OCI-M2 (cell line): ENCODE results near the gene ITPR2.

ENCODE experiments used
- DNase-seq: peaks from one replicate; lab custom pipeline; 2025; ENCODE audit not compliant: unreplicated experiment; lab: John Stamatoyannopoulos, UW

Gene ITPR2

DNA sequence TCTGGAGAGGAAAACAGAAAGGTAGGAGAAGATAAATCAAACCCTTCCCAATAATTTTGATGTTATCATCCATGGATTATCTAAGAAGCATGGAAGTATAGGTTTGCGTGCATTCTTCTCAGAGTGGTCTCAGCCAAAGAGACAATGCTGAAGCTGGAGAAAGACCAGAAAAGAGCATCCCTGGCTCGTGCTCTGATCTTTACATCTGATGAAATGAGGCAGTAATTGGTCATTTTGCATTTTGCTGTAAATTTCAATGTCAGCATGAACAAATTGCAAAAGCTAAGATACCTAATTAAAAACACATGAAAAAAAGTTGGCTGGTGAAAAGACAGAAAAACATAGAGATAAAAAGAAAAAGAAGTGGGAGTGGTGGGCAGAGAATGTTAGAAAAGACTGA, 252.4 kb downstream of the ITPR2 start:
- DNase-seq, result no peak

DNA sequence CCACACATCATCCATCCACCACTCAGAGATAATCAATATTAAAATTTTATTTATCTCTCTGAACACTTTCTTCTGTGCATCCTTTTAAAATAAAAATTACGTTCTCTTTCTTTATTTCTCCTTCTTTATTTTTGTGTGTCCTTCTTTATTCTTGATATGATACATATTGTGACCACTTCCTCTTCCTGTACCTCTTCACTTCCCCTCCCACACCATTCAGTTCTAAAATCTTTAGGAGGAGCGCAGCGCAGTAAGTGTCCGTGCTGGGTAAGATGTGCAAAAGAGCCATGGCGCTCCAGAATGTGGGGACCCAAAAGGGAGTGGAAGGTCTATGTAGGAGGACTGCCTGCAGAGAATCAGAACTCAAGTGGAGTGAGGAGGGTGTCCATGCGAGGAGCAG, 256.7 kb downstream of the ITPR2 start:
- no peak for DNase-seq

DNA sequence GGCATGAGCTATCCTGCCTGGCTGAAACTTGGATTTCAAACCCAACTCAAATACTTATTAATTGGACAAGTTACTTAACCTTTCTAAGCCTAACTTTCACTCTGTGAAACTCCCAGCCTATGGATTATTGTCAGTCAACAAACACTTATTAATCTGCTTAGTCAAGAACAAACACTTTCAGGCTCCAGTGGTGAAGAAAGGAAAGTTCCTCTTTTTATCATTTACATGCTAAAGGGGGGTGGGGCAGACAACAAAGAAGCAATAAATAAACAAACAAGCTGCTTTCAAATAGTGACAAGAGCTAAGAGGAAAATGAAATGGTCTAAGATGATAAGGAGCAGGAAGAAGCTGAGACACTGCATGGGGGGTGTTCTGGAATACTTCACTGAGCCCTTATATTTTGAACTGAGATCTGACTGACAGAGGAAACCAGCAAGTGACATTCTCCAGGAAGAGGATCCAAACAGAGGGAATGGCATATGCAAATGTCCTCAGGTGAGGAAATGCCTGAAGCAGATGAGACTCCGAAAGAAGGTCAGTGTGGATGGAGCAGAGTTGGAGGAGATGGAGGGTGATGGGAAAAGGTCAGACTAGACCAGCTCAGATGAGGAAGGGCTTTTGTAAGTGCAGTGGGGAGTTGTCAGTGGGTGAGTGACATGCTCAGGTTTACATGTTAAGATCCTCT, 259.6 kb downstream of the ITPR2 start:
- no peak for DNase-seq

DNA sequence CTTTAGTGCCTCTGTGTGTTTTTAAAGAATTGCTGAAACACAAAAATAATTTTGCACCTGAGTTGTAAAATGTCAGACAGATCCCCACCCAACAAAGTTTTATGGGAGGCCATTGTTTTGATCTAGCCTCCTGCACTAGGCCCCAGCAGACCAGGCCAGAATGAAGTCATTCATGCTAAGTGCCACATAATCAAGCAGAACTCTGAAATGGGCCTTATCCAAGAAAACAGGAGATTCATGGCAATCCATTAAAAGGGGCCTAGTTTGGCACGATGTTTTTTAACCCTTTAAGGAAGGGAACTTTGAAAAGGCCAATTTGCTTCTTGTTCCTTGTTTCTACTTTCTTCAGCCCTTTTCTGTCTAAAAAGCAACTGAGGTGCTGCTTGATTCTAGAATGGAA, 260.9 kb downstream of the ITPR2 start:
- no peak for DNase-seq

DNA sequence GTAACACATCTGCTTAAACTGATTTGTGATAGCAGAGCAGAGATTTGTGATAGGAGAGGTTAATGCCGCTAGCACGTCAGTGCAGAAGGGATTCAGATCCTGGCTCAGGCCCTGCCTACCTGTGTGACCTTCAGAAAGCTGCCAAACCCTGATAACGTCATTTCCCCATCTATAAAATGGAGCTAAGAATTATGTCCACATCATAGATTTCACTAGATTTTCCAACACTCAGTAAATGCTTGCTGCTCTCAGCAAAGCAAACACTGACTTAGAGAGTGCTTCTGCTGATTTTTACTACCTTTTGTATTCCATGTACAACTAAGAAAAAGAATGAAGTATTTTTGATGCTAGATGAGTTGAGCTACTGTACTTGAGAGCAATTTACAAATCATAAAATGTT, 261.4 kb downstream of the ITPR2 start:
- DNase-seq, result no peak

DNA sequence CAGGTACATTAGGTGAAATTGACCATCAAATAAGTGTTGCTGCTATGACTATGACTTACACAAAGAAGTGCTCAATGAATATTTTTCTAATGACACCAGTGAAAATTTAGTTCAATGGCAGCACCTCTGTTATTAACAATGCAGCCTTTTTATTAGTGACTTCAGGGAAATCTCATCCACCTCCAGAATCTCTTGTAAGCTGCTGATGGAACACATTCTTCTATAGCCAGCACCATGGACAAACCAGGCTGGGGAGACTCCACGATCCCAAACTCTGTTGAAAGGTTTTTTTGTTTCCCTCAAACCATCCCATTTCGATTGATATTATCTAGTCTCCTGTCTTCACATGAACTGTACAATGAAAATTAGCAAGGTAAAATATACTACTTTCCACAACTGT, 265.9 kb downstream of the ITPR2 start:
- DNase-seq, result no peak

DNA sequence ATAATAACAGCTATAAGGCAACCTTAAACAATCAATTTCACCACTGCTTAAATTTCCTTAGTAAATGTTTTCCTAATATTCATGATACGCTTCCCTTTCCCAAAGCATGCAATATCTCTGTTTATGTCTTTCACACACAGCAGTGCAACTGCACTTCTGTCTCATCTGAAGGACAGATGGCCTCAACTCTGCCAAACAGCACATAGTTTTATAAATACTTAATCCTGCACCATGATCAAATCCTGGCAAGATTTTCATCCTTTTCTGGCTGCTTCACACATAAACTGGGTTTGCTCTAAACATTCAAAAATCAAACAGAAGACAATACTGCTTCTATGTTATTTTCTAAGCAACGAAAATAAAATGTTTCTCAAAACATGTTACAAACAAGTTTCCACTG, 266.3 kb downstream of the ITPR2 start:
- no peak for DNase-seq

DNA sequence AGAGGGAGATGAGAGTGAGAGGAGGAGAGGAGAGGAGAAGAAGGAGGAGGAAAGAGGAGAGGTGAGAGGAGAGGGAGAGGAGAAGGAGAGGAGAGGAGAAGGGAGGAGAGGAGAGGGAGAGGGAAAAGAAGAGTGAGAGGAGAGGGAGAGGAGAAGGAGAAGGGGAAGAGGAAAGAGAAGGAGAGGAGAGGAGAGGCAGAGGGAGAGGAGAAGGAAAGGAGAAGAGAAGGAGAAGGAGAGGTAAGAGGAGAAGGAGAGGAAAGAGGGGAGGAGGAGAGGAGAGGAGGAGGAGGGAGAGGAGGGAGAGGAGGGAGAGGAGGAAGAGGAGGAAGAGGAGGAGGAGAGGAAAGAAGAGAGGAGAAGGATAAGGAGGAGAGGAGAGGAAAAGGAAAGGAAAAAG, 266.8 kb downstream of the ITPR2 start:
- DNase-seq, result no peak

DNA sequence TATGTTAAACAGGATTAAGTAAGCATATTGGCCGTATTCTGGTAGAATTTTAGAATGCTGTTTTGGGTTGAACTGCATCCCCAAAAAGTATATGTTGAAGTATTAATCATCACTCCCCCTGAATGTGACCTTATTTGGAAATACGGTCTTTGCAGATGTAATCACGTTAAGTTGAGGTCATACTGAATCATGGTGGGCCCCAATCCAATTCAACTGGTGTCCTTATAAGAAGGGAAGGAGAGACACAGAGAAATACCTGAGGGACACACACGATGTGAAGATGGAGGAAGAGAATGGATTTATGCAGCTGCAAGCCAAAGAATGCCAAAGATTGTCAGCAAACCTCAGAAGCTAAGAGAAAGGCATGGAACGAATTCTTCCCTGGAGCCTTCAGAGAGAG, 268.6 kb downstream of the ITPR2 start:
- DNase-seq, result no peak

DNA sequence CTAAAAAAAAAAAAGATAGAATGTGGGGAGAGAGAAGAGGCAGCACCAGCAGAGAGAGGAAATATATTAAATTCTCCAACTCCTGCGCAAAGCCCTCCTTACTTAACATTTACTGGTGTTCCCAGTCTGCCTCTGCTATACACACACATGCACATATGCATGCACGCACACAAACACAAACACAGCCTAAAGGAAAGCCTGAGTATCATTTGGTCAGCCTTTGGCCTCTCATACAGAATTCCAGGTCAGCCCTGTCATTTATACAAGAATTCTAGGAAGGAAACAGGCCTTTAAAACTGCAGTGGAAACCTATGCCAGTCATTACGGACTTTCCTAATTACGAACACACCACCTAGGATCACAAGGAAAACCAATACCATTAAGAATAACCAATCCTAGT, 269.4 kb downstream of the ITPR2 start:
- DNase-seq, result no peak

DNA sequence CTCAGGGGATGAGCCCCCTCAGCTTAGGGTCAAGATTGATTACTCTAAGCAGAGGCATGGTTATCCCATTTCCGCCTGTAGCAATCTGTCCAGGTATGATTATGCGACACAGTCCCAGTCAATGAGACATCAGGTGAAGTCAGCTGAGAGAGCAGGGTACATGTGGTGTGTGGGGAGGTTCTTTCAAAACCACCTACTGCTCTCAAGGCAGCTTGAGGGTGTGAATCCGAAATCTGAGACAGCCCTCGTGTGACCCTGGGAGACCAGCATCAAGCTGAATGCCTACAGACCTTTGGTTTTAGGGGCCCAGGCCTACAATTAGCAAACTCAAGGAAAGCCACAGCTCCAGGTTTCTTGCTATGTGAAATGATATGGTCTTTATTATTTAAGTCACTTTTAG, 275.7 kb downstream of the ITPR2 start:
- no peak for DNase-seq

DNA sequence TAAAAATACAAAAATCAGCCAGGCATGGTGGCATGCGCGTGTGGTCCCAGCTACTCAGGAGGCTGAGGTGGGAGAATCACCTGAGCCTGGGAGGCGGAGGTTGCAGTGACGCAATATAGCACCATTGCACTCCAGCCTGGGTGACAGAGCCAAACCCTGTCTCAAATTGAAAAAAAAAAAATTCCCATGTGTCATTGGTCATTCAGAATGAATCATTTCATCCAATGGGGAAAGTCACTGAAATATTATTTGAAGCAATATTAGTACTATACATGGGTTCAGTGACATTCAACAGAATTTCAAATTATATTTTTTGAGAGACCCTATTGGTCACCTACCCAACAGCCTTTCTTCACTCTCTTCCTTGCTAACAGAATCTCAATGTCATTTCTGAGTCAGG, 276.1 kb downstream of the ITPR2 start:
- no peak for DNase-seq

DNA sequence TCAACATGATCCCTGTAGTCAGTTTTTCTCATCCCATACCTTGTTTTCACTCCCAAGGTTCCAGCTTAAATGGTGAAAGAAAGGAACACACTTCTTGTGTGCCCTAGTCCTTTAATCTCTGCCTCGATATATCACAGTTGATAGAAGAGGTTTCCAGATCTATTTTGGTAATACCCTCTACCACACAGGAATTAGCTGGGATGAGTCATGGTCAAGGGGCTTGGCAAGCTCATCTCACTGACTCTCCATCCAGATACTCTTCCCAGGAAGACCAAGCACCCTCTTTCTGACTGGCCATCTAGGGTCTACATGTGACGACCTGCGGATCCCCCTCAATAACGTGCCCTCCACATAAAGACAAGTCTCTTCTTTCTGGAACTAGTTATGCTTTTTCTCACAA, 277.9 kb downstream of the ITPR2 start:
- no peak for DNase-seq

DNA sequence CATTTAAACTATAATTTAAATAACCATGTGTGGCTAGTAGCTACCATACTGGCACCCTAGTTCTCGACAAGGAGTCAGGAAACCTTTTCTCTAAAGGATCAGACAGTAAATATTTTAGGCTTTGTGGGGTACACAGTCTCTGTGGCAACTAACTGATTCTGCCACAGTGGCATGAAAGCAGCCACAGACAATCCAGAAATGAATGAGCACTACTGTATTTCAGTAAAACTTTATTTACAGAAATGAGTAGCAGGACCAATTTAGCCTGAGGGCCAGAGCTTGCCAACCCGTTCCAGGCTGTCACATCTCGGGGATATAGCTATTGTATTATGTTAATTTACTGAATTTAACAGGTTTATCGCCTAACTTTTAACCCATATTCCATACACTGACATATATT, 278.7 kb downstream of the ITPR2 start:
- DNase-seq, result no peak

DNA sequence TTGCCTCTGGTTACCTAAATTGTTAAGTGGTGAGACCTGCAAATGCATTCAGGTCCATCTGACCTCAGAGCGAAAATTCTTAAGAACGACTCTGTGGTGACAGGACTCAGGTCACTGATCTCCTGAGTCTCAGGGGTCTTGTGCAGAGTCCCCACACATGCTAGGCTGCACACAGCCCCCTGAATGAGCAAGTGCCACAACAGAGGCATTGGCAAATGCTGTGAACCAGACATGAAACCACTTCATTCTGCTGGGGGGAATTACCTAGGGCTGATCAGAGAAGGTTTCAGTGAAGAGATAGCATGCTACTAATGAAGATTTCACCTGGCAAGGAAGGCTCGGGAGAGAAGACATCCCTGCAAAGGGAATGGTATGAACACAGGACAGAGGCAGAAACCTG, 281.6 kb downstream of the ITPR2 start:
- DNase-seq, result no peak

DNA sequence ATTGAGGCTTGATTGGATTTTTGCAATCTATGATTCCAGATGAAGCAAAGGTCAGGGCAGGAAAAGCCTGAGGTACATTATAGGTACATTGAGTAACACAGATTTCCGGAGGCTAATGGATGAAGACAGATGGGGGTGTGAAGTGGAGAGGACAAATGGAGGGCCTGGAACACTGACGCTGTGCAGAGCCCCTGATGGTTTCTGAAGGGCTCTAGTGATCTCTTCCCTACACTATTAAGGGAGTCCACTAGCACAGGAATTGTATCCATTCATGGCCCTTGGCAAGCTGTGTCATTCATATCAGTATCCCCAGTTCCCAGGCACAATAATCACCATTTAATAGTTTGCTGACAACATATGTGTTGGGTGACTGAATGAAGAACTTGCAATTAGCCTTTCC, 284.8 kb downstream of the ITPR2 start:
- no peak for DNase-seq

DNA sequence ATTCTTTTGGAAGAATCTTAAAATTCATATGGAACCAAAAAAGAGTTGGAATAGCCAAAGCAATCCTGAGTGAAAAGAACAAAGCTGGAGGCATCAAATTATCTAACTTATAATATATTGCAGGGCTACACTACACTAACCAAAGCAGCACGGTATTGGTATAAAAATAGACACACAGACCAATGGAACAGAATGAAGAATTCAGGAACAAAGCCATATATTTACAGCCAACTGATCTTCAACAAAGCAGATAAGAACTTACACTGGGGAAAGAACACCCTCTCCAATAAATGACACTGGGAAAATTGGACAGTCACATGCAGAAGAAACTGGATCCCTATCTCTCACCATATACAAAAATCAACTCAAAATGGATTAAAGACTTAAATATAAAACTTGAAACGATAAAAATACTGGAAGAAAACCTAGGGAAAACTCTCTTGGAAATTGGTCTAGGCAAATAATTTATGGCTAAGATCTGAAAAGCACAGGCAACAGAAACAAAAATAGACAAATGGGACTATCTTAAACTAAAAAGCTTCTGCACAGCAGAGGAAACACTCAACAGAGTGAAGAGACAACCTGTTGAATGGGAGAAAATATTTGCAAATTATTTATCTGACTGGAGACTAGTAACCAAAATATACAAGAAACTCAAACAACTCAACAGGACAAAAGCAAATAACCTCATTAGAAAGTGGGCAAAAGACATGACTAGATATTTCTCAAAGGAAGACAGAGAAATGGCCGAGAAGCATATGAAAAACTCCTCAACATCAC, 286.3 kb downstream of the ITPR2 start:
- DNase-seq, result no peak

DNA sequence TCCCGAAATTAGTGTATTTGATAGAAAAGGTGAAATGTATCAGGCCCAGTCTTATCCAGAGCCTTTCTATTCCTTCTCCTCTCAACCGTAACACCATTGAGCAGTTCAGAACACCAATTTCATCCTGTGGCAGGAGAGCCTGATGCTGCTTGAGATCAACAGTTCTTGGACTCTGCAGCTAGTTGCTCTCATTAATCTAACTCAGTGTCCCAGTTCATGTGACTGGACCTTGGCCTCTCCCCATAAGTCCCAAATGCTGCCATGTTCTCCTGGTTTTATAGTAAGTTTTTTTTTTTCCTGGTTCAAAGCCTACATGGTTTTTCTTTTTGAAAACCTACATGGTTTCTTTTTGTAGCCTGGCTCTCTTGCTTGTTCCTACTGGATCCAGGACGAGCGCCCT, 293.9 kb downstream of the ITPR2 start:
- no peak for DNase-seq

DNA sequence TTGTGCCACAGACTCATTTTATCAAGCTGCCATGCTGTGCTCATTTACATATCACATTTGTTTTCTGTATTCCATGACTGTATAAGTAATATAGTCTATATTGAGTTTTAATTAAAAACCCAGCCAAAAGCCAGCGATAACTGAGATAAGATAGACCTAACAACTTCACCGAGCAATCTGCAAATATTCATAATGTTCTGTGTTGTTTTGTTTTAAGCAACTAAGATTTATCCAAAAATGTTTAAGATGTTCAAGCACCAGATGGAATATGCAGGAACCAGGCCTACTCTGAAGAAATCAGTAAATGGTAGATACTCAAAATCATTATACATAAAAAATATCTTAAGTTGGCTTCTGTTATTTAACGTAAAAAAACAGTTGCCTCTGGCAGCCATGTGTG, 295.3 kb downstream of the ITPR2 start:
- DNase-seq, result no peak

DNA sequence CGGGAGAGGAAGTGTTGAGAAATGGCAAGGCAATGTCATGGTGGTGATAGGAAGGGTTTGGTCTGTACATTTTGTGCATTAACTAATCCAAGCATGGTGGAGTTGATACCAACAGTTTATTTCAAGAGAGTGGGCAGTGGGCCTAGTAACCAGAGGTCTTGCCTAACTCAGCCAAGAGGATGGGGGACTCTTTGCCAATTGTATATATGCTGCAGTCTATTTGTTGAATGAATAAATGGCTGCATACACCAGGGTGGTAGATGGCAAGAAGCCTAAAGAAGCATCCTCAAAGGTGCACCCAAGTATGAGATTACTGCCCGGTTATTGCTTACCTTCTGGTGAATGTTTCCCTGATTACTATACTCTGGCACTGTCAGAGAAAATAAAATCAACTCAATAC, 295.9 kb downstream of the ITPR2 start:
- DNase-seq, result no peak

DNA sequence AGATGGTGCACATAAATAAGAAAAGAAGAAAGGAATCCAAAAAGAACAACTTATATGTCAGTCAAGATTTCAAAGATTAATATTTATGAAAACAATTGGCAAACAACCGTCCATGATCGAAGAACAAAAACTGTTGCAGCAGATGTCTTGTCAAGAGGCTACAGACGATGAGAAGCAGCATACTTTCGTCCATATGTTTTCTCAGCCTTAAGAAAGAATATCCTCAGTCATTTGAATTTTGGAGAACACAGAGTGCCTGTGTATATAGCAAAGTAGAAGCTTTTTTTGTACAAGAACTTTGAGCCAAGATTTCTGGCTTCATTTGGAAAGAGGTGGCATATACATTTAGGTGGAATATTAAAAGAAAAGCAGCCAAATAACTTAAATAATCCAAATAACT, 297.2 kb downstream of the ITPR2 start:
- no peak for DNase-seq

DNA sequence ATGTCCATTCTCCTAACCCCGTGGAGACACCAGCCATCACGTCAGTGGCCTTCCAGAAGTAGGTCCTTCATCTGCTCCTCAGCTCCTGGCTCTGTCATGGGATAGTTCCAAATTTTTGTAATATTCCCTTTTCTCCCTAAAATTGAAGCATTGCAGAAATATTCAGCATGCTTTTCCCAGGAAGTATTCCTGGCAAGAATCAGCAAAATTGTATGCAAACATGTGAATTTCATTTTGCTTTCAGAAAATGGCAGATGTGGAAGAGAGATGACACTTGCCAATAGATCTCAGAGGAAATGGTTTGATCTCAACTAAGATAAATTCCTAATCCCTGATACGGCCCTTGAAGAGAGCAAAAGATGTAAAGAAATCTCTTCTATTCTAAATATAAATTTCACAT, 298.9 kb downstream of the ITPR2 start:
- DNase-seq, result no peak

DNA sequence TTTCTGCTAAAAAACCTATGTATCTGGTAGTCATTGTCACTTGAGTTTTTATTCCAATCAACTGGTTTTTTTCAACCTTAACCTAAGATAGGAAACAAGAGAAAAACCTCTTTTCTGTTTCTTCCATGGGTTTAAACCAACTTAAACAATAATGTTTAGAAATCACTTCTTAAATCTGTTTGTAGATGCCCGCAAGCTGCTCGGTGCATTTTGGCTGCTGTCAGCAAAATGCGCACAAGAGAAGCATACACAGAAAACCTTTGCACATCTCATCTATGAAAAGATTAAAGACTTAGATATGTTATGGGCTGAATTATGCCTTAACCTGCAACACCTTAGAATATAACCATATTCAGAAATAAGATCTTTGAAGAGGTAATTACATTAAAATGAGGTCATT, 299.8 kb downstream of the ITPR2 start:
- DNase-seq, result no peak
